Measurements from ENCODE around the gene SET. TPM values are rescaled to one million over a fixed set of nuclear protein-coding genes. Genes with fewer than 3 reads are reported as not detected.

SET gene
- total and polyA plus RNA-seq, 2 of the 8 experiments (the other 6 are each of a cell fraction or from before 2014, with no cell fraction given): 466 to 1,345 TPM

- TF ChIP-seq, protein P1, sequence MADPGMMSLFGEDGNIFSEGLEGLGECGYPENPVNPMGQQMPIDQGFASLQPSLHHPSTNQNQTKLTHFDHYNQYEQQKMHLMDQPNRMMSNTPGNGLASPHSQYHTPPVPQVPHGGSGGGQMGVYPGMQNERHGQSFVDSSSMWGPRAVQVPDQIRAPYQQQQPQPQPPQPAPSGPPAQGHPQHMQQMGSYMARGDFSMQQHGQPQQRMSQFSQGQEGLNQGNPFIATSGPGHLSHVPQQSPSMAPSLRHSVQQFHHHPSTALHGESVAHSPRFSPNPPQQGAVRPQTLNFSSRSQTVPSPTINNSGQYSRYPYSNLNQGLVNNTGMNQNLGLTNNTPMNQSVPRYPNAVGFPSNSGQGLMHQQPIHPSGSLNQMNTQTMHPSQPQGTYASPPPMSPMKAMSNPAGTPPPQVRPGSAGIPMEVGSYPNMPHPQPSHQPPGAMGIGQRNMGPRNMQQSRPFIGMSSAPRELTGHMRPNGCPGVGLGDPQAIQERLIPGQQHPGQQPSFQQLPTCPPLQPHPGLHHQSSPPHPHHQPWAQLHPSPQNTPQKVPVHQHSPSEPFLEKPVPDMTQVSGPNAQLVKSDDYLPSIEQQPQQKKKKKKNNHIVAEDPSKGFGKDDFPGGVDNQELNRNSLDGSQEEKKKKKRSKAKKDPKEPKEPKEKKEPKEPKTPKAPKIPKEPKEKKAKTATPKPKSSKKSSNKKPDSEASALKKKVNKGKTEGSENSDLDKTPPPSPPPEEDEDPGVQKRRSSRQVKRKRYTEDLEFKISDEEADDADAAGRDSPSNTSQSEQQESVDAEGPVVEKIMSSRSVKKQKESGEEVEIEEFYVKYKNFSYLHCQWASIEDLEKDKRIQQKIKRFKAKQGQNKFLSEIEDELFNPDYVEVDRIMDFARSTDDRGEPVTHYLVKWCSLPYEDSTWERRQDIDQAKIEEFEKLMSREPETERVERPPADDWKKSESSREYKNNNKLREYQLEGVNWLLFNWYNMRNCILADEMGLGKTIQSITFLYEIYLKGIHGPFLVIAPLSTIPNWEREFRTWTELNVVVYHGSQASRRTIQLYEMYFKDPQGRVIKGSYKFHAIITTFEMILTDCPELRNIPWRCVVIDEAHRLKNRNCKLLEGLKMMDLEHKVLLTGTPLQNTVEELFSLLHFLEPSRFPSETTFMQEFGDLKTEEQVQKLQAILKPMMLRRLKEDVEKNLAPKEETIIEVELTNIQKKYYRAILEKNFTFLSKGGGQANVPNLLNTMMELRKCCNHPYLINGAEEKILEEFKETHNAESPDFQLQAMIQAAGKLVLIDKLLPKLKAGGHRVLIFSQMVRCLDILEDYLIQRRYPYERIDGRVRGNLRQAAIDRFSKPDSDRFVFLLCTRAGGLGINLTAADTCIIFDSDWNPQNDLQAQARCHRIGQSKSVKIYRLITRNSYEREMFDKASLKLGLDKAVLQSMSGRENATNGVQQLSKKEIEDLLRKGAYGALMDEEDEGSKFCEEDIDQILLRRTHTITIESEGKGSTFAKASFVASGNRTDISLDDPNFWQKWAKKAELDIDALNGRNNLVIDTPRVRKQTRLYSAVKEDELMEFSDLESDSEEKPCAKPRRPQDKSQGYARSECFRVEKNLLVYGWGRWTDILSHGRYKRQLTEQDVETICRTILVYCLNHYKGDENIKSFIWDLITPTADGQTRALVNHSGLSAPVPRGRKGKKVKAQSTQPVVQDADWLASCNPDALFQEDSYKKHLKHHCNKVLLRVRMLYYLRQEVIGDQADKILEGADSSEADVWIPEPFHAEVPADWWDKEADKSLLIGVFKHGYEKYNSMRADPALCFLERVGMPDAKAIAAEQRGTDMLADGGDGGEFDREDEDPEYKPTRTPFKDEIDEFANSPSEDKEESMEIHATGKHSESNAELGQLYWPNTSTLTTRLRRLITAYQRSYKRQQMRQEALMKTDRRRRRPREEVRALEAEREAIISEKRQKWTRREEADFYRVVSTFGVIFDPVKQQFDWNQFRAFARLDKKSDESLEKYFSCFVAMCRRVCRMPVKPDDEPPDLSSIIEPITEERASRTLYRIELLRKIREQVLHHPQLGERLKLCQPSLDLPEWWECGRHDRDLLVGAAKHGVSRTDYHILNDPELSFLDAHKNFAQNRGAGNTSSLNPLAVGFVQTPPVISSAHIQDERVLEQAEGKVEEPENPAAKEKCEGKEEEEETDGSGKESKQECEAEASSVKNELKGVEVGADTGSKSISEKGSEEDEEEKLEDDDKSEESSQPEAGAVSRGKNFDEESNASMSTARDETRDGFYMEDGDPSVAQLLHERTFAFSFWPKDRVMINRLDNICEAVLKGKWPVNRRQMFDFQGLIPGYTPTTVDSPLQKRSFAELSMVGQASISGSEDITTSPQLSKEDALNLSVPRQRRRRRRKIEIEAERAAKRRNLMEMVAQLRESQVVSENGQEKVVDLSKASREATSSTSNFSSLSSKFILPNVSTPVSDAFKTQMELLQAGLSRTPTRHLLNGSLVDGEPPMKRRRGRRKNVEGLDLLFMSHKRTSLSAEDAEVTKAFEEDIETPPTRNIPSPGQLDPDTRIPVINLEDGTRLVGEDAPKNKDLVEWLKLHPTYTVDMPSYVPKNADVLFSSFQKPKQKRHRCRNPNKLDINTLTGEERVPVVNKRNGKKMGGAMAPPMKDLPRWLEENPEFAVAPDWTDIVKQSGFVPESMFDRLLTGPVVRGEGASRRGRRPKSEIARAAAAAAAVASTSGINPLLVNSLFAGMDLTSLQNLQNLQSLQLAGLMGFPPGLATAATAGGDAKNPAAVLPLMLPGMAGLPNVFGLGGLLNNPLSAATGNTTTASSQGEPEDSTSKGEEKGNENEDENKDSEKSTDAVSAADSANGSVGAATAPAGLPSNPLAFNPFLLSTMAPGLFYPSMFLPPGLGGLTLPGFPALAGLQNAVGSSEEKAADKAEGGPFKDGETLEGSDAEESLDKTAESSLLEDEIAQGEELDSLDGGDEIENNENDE (IDR thresholded peaks at IDR 0.05; ENCODE audit: insufficient replicate concordance, low read length): no peak
Observed at GRCh38 chr9:128721487-128722010, 32.5 kb downstream of the SET start (continued).

Data from H1 (cell line).